ENCODE data around the gene LCMT2.

GRCh38 chr15:43285609-43286037 is 44.8 kb downstream of the LCMT2 start:
- TF ChIP-seq NFRKB (IDR thresholded peaks at IDR 0.05), result no peak
- no peak for TF ChIP-seq LEF1 (IDR thresholded peaks at IDR 0.05; ENCODE audit: borderline replicate concordance)
- no peak for TF ChIP-seq FOXA1 (IDR thresholded peaks at IDR 0.05)
- no peak for TF ChIP-seq FOXM1 (IDR thresholded peaks at IDR 0.05; ENCODE audit: borderline replicate concordance)
- TF ChIP-seq TARDBP (IDR thresholded peaks at IDR 0.05), result no peak
- no peak for TF ChIP-seq BHLHE40 (IDR thresholded peaks at IDR 0.05; ENCODE audit: borderline replicate concordance)

Measured in HEK293T (cell line).